Measurements from ENCODE around the gene ABHD17C.

- TF ChIP-seq CTCF (IDR thresholded peaks at IDR 0.05) (no peak), POLR2A (IDR thresholded peaks at IDR 0.05) (no peak)
Measured at GRCh38 chr15:80788536-80788935, 93.4 kb downstream of the ABHD17C start.

Data from tibial nerve (tissue), 3 donors.